ENCODE measurements around the gene CD164L2.

DNA sequence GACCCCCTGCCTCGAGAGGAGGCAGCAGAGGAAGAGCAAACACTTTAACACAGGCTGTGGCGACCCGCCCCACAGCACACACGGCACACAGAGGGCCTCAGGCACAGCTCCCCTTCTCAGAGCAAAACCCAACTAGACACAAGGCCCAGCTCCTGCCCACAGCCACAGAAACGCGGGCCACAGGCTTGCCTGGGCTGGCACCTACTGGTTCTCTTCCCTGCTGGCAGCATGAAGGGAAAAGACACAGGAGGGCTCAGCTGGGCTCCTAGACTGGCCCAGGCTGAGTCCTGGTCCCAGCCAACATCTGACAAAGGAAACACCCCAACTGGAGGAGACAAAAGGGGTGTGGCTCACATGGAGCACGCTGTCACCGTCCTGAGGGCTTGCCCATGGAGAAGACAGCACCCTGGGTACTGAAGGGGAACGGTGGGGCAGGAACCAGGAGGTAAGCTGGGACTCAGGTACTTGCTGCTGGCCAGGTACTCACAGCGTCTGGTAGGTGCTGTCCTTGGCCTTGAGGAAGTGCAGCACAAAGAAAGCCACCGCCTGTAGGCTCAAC is 3.5 kb downstream of the CD164L2 start:
- TF ChIP-seq, protein P1, sequence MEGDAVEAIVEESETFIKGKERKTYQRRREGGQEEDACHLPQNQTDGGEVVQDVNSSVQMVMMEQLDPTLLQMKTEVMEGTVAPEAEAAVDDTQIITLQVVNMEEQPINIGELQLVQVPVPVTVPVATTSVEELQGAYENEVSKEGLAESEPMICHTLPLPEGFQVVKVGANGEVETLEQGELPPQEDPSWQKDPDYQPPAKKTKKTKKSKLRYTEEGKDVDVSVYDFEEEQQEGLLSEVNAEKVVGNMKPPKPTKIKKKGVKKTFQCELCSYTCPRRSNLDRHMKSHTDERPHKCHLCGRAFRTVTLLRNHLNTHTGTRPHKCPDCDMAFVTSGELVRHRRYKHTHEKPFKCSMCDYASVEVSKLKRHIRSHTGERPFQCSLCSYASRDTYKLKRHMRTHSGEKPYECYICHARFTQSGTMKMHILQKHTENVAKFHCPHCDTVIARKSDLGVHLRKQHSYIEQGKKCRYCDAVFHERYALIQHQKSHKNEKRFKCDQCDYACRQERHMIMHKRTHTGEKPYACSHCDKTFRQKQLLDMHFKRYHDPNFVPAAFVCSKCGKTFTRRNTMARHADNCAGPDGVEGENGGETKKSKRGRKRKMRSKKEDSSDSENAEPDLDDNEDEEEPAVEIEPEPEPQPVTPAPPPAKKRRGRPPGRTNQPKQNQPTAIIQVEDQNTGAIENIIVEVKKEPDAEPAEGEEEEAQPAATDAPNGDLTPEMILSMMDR (conservative IDR thresholded peaks at IDR 0.05) = no peak
- no peak for TF ChIP-seq EZH2 (IDR thresholded peaks at IDR 0.05; ENCODE audit: low read depth)
